ENCODE measurements around the gene P2RX7.

The P2RX7 gene

DNA sequence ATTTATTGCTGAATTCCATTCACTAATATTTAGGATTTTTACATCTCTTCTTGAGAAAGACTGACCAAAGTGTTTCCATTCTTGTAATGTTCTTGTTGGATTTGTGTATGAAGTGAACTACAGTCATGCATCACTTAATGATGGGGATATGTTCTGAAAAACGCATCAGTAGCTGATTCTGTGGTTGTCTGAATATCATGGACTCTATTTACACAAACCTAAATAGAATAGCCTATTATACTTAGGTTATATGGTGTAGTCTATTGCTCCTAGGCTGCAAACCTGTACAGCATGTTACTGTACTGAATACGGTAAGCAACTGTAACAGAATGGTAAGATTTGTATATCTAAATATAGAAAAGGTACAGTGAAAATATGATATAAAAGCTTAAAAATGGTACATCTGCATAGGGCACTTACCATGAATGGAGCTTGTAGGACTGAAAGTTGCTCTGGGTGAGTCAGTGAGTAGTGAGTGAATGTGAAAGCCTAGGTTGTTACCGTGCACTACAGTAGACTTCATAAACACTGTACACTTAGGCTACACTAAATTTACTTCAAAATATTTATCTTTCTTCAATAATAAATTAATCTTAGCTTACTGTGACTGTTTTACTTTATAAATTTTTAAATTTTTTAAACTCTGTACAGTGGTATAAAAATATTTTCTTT is 49.7 kb downstream of the P2RX7 start:
- Histone ChIP-seq H3K79me2 (ENCODE audit: insufficient read depth, low read length) (no peaks in the 10 kb centered on the region), H3K27ac (ENCODE audit: low read depth, low read length) (no peak overlapping the region), H3K36me3 (ENCODE audit: low read length) (no peaks in the 10 kb centered on the region), H4K20me1 (ENCODE audit: low read depth, low read length) (no peaks in the 10 kb centered on the region), H3K9me3 (ENCODE audit: insufficient read depth, low read length) (no peaks in the 10 kb centered on the region), H3K9me2 (replicated peaks; ENCODE audit: insufficient read depth, low read length) (no peaks in the 10 kb centered on the region), H3K27me3 (ENCODE audit: low read length) (no peaks in the 10 kb centered on the region), H3F3A (ENCODE audit: insufficient read depth) (no peaks in the 10 kb centered on the region), H2AFZ (ENCODE audit: low read depth, low read length, severe bottlenecking) (no peak overlapping the region), H3K4me2 (ENCODE audit: low read depth, low read length, poor library complexity, severe bottlenecking) (no peak overlapping the region), H3K4me3 (ENCODE audit: insufficient read depth, low read length, poor library complexity, severe bottlenecking) (no peak overlapping the region), H3K9ac (ENCODE audit: low read length) (no peak overlapping the region)
- TF ChIP-seq, protein P1, sequence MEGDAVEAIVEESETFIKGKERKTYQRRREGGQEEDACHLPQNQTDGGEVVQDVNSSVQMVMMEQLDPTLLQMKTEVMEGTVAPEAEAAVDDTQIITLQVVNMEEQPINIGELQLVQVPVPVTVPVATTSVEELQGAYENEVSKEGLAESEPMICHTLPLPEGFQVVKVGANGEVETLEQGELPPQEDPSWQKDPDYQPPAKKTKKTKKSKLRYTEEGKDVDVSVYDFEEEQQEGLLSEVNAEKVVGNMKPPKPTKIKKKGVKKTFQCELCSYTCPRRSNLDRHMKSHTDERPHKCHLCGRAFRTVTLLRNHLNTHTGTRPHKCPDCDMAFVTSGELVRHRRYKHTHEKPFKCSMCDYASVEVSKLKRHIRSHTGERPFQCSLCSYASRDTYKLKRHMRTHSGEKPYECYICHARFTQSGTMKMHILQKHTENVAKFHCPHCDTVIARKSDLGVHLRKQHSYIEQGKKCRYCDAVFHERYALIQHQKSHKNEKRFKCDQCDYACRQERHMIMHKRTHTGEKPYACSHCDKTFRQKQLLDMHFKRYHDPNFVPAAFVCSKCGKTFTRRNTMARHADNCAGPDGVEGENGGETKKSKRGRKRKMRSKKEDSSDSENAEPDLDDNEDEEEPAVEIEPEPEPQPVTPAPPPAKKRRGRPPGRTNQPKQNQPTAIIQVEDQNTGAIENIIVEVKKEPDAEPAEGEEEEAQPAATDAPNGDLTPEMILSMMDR (IDR thresholded peaks at IDR 0.05; ENCODE audit: insufficient read depth, low read length, poor library complexity, severe bottlenecking) = no peak
- TF ChIP-seq EZH2phosphoT487 (conservative IDR thresholded peaks at IDR 0.05; ENCODE audit: low read length) = no peak

DNA sequence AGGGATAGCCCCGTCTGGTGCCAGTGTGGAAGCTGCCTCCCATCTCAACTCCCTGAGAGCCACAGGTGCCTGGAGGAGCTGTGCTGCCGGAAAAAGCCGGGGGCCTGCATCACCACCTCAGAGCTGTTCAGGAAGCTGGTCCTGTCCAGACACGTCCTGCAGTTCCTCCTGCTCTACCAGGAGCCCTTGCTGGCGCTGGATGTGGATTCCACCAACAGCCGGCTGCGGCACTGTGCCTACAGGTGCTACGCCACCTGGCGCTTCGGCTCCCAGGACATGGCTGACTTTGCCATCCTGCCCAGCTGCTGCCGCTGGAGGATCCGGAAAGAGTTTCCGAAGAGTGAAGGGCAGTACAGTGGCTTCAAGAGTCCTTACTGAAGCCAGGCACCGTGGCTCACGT is 51.7 kb downstream of the P2RX7 start:
- no peak overlapping the region for H2AFZ ChIP-seq (ENCODE audit: low read depth, low read length, severe bottlenecking)
- no peak for TF ChIP-seq EZH2phosphoT487 (conservative IDR thresholded peaks at IDR 0.05; ENCODE audit: low read length)
- TF ChIP-seq, protein P1 (IDR thresholded peaks at IDR 0.05; ENCODE audit: insufficient read depth, low read length, poor library complexity, severe bottlenecking) = no peak
- no peak overlapping the region for H3K9ac ChIP-seq (ENCODE audit: low read length)

DNA sequence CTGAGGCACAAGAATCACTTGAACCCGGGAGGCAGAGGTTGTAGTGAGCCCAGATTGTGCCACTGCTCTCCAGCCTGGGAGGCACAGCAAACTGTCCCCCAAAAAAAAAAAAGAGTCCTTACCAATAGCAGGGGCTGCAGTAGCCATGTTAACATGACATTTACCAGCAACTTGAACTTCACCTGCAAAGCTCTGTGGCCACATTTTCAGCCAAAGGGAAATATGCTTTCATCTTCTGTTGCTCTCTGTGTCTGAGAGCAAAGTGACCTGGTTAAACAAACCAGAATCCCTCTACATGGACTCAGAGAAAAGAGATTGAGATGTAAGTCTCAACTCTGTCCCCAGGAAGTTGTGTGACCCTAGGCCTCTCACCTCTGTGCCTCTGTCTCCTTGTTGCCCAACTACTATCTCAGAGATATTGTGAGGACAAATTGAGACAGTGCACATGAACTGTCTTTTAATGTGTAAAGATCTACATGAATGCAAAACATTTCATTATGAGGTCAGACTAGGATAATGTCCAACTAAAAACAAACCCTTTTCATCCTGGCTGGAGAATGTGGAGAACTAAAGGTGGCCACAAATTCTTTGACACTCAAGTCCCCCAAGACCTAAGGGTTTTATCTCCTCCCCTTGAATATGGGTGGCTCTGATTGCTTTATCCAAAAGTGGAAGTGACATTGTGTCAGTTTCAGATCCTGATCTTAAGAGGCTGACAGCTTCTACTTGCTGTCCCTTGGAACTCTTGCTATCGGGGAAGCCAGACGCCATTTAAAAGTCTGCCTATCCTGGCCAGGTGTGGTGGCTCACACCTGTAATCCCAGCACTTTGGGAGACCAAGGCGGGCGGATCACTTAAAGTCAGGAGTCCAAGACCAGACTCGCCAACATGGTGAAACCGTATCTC is 52.6 kb downstream of the P2RX7 start:
- Histone ChIP-seq H3K4me2 (ENCODE audit: low read depth, low read length, poor library complexity, severe bottlenecking) (no peak overlapping the region), H4K20me1 (ENCODE audit: low read depth, low read length) (no peaks in the 10 kb centered on the region), H3K9me2 (replicated peaks; ENCODE audit: insufficient read depth, low read length) (no peaks in the 10 kb centered on the region), H3K9ac (ENCODE audit: low read length) (no peak overlapping the region), H3K27ac (ENCODE audit: low read depth, low read length) (no peak overlapping the region), H3F3A (ENCODE audit: insufficient read depth) (no peaks in the 10 kb centered on the region), H3K9me3 (ENCODE audit: insufficient read depth, low read length) (no peaks in the 10 kb centered on the region), H3K4me3 (ENCODE audit: insufficient read depth, low read length, poor library complexity, severe bottlenecking) (no peak overlapping the region), H2AFZ (ENCODE audit: low read depth, low read length, severe bottlenecking) (no peak overlapping the region), H3K79me2 (ENCODE audit: insufficient read depth, low read length) (no peaks in the 10 kb centered on the region), H3K27me3 (ENCODE audit: low read length) (no peaks in the 10 kb centered on the region), H3K36me3 (ENCODE audit: low read length) (no peaks in the 10 kb centered on the region)
- TF ChIP-seq EZH2phosphoT487 (conservative IDR thresholded peaks at IDR 0.05; ENCODE audit: low read length) = no peak
- TF ChIP-seq, protein P1 (IDR thresholded peaks at IDR 0.05; ENCODE audit: insufficient read depth, low read length, poor library complexity, severe bottlenecking) = no peak

More for the DNA sequence above, 51.7 kb downstream of the P2RX7 start:
- Histone ChIP-seq H3K9me2 (replicated peaks; ENCODE audit: insufficient read depth, low read length) (no peaks in the 10 kb centered on the region), H3K27me3 (ENCODE audit: low read length) (no peaks in the 10 kb centered on the region), H3K4me2 (ENCODE audit: low read depth, low read length, poor library complexity, severe bottlenecking) (no peak overlapping the region), H3K36me3 (ENCODE audit: low read length) (no peaks in the 10 kb centered on the region), H3K79me2 (ENCODE audit: insufficient read depth, low read length) (no peaks in the 10 kb centered on the region), H4K20me1 (ENCODE audit: low read depth, low read length) (no peaks in the 10 kb centered on the region), H3F3A (ENCODE audit: insufficient read depth) (no peaks in the 10 kb centered on the region), H3K27ac (ENCODE audit: low read depth, low read length) (no peak overlapping the region), H3K9me3 (ENCODE audit: insufficient read depth, low read length) (no peaks in the 10 kb centered on the region), H3K4me3 (ENCODE audit: insufficient read depth, low read length, poor library complexity, severe bottlenecking) (no peak overlapping the region)
